ENCODE results near the gene ST13. TPM values are rescaled to one million over a fixed set of nuclear protein-coding genes. Genes with fewer than 3 reads are reported as not detected.
"Not testable (repeated sequence)": the region's sequence is repeated elsewhere in the genome, so short reads cannot be mapped to it uniquely, and the experiment has no call there.

Gene ST13
- total RNA-seq, 2 experiments from 2014 or later, result 164 to 170 TPM

GRCh38 chr22:40853333-40853732 lies 3.1 kb downstream of the ST13 start:
- ATAC-seq (ENCODE audit: poor library complexity), result no peak
- peaks cover 74% of the 10 kb centered on the region for H3K4me1 Mint-ChIP-seq (ENCODE audit: low read depth)
- no peak for DNase-seq
- peaks cover 66% of the 10 kb centered on the region for H3K36me3 Mint-ChIP-seq (ENCODE audit: low read depth)
- H3K9me3 ChIP-seq (ENCODE audit: control insufficient read depth in 1 of 2, insufficient read depth in 1 of 2, low read length in 2 of 2), result no peaks in the 10 kb centered on the region
- intact Hi-C loops (cut with DNase I, micrococcal nuclease), result loop anchor here in 1 of 2 experiments (10.0 kb wide), 1 partner anchor 771 kb away; the partner anchor contains the start of genes DESI1 and XRCC6
- H3K27ac Mint-ChIP-seq, result peak overlapping the region; percentile 100
- H3K36me3 ChIP-seq (ENCODE audit: insufficient read depth, low read length), result peaks cover 19% of the 10 kb centered on the region
- POLR2A ChIA-PET, result no interaction called here
- H3K4me3 Mint-ChIP-seq, result peak overlapping the region; percentile 31
- no peak overlapping the region for H3K27ac ChIP-seq (ENCODE audit: low read depth in 1 of 2, low read length in 2 of 2)
- no peaks in the 10 kb centered on the region for H3K27me3 Mint-ChIP-seq
- H3K9me3 Mint-ChIP-seq, result no peaks in the 10 kb centered on the region
- no peak for TF ChIP-seq CTCF (IDR thresholded peaks at IDR 0.05)
- H3K4me3 ChIP-seq (ENCODE audit: low read length), result no peak overlapping the region
- H3K4me1 ChIP-seq (ENCODE audit: insufficient read depth, low read length), result peaks cover 22% of the 10 kb centered on the region
- CTCF ChIA-PET, result no interaction called here
- no peaks in the 10 kb centered on the region for H3K27me3 ChIP-seq (ENCODE audit: control insufficient read depth in 1 of 2, insufficient read depth in 2 of 2, low read length in 2 of 2)

- H3K9me3 ChIP-seq (ENCODE audit: control insufficient read depth in 1 of 2, insufficient read depth in 1 of 2, low read length in 2 of 2); H3K27me3 ChIP-seq (ENCODE audit: control insufficient read depth in 1 of 2, insufficient read depth in 2 of 2, low read length in 2 of 2); H3K27me3 Mint-ChIP-seq; H3K27ac ChIP-seq (ENCODE audit: low read depth in 1 of 2, low read length in 2 of 2); intact Hi-C loops (cut with DNase I, micrococcal nuclease); H3K9me3 Mint-ChIP-seq; H3K4me3 Mint-ChIP-seq; H3K4me1 ChIP-seq (ENCODE audit: insufficient read depth, low read length); H3K4me3 ChIP-seq (ENCODE audit: low read length); DNase-seq; H3K27ac Mint-ChIP-seq; CTCF ChIA-PET; ATAC-seq (ENCODE audit: poor library complexity); H3K4me1 Mint-ChIP-seq (ENCODE audit: low read depth): not testable (repeated sequence)
- H3K36me3 Mint-ChIP-seq (ENCODE audit: low read depth), result peaks cover 88% of the 10 kb centered on the region
- POLR2A ChIA-PET, result interaction anchor here (0.6 kb wide), 1 partner anchor 12 kb away, joined by 3 read pairs; no protein-coding TSS in a partner anchor
- H3K36me3 ChIP-seq (ENCODE audit: insufficient read depth, low read length), result peaks cover 75% of the 10 kb centered on the region
These were observed 10.6 kb downstream of the ST13 start for GRCh38 chr22:40845816-40846215.

- intact Hi-C loops (cut with DNase I, micrococcal nuclease), result no loop called here
- no peak for TF ChIP-seq CTCF (IDR thresholded peaks at IDR 0.05)
- no peaks in the 10 kb centered on the region for H3K27me3 Mint-ChIP-seq
- H3K4me3 ChIP-seq (ENCODE audit: low read length), result no peak overlapping the region
- no peak overlapping the region for H3K4me3 Mint-ChIP-seq
- H3K9me3 ChIP-seq (ENCODE audit: control insufficient read depth in 1 of 2, insufficient read depth in 1 of 2, low read length in 2 of 2), result no peaks in the 10 kb centered on the region
- DNase-seq, result no peak
- POLR2A ChIA-PET, result no interaction called here
- H3K4me1 Mint-ChIP-seq (ENCODE audit: low read depth), result peaks cover 4% of the 10 kb centered on the region
- no peaks in the 10 kb centered on the region for H3K9me3 Mint-ChIP-seq
- peaks cover 76% of the 10 kb centered on the region for H3K36me3 ChIP-seq (ENCODE audit: insufficient read depth, low read length)
- H3K27ac ChIP-seq (ENCODE audit: low read depth in 1 of 2, low read length in 2 of 2), result no peak overlapping the region
- no peaks in the 10 kb centered on the region for H3K27me3 ChIP-seq (ENCODE audit: control insufficient read depth in 1 of 2, insufficient read depth in 2 of 2, low read length in 2 of 2)
- no peaks in the 10 kb centered on the region for H3K4me1 ChIP-seq (ENCODE audit: insufficient read depth, low read length)
- CTCF ChIA-PET, result no interaction called here
- peaks cover 88% of the 10 kb centered on the region for H3K36me3 Mint-ChIP-seq (ENCODE audit: low read depth)
- ATAC-seq (ENCODE audit: poor library complexity), result no peak
- H3K27ac Mint-ChIP-seq, result peak overlapping the region; percentile 33
These were observed 11.5 kb downstream of the ST13 start for GRCh38 chr22:40844951-40845350.

- DNase-seq (no peak), ATAC-seq (ENCODE audit: poor library complexity) (no peak)
- H3K27me3 Mint-ChIP-seq, result no peaks in the 10 kb centered on the region
- TF ChIP-seq CTCF (IDR thresholded peaks at IDR 0.05), result no peak
- H3K27ac ChIP-seq (ENCODE audit: low read depth in 1 of 2, low read length in 2 of 2), result no peak overlapping the region
- H3K4me3 Mint-ChIP-seq, result no peak overlapping the region
- intact Hi-C loops (cut with DNase I, micrococcal nuclease), result no loop called here
- peaks cover 12% of the 10 kb centered on the region for H3K4me1 Mint-ChIP-seq (ENCODE audit: low read depth)
- H3K4me3 ChIP-seq (ENCODE audit: low read length), result no peak overlapping the region
- no peak overlapping the region for H3K27ac Mint-ChIP-seq
- H3K36me3 Mint-ChIP-seq (ENCODE audit: low read depth), result peaks cover 83% of the 10 kb centered on the region
- ChIA-PET CTCF (interaction anchor here (1.1 kb wide), 1 partner anchor 453 kb away, joined by 3 read pairs; no protein-coding TSS in a partner anchor), POLR2A (interaction anchor here (1.0 kb wide), 2 partner anchors 19 kb away, joined by 3 read pairs; partner anchors contain the start of genes SLC25A17 and XPNPEP3)
- H3K36me3 ChIP-seq (ENCODE audit: insufficient read depth, low read length), result peaks cover 81% of the 10 kb centered on the region
- H3K9me3 Mint-ChIP-seq, result no peaks in the 10 kb centered on the region
- H3K9me3 ChIP-seq (ENCODE audit: control insufficient read depth in 1 of 2, insufficient read depth in 1 of 2, low read length in 2 of 2), result no peaks in the 10 kb centered on the region
- H3K4me1 ChIP-seq (ENCODE audit: insufficient read depth, low read length), result no peaks in the 10 kb centered on the region
- no peaks in the 10 kb centered on the region for H3K27me3 ChIP-seq (ENCODE audit: control insufficient read depth in 1 of 2, insufficient read depth in 2 of 2, low read length in 2 of 2)
These were observed 18.0 kb downstream of the ST13 start for GRCh38 chr22:40838486-40838885.

Measured in CD4-positive, alpha-beta T cell (primary cell).